Neural cell (in vitro differentiated cells): ENCODE measurements around the gene ZNF697. TPM values are rescaled to one million over a fixed set of nuclear protein-coding genes. Genes with fewer than 3 reads are reported as not detected.

Source experiments
- H2AFZ ChIP-seq: fragments of 200-600, 300-800 bp; sonication (generic), shearing (Covaris generic); 2 replicates; pipeline ENCODE4 v1.6.0; 2014; ENCODE audit warnings: low read depth, mild to moderate bottlenecking, antibody characterized with exemption, low read length, moderate library complexity
- H3F3A ChIP-seq: fragments of 200-600 bp; shearing (Covaris generic); 2 replicates; pipeline ENCODE4 v1.6.1; 2016; ENCODE audit warnings: mild to moderate bottlenecking, moderate library complexity, mixed read lengths, antibody characterized with exemption, low read length; ENCODE audit not compliant: insufficient read depth, poor library complexity, severe bottlenecking
- H3K27ac ChIP-seq: fragments of 200-600, 300-800 bp; sonication (generic), shearing (Covaris generic); 2 replicates; pipeline ENCODE4 v1.5.1; 2014; ENCODE audit warnings: mild to moderate bottlenecking, low read length, moderate library complexity
- H3K27me3 ChIP-seq: fragments of 300-800, 200-600 bp; sonication (generic), shearing (Covaris generic); 2 replicates; pipeline ENCODE4 v1.6.0; 2014; ENCODE audit warnings: mild to moderate bottlenecking, low read depth, low read length, moderate library complexity; ENCODE audit not compliant: insufficient read depth
- H3K36me3 ChIP-seq: fragments of 300-800, 200-600 bp; sonication (generic), shearing (Covaris generic); 2 replicates; pipeline ENCODE4 v1.5.1; 2014; ENCODE audit warnings: mild to moderate bottlenecking, antibody characterized with exemption, low read length, moderate library complexity; ENCODE audit not compliant: insufficient read depth
- H3K4me2 ChIP-seq: fragments of 300-800, 200-600 bp; sonication (generic), shearing (Covaris generic); 2 replicates; pipeline ENCODE4 v1.6.0; 2014; ENCODE audit warnings: mild to moderate bottlenecking, low read length
- H3K4me3 ChIP-seq: fragments of 300-800, 200-600 bp; sonication (generic), shearing (Covaris generic); 2 replicates; pipeline ENCODE4 v1.5.1; 2014; ENCODE audit warnings: mild to moderate bottlenecking, low read length, moderate library complexity
- H3K79me2 ChIP-seq: fragments of 200-600 bp; shearing (Covaris generic); replicated peaks from 2 replicates; pipeline ENCODE4 v1.6.0; 2014; ENCODE audit warnings: mild to moderate bottlenecking, low read length, moderate library complexity; ENCODE audit not compliant: insufficient read depth
- H3K9ac ChIP-seq: fragments of 300-800, 200-600 bp; sonication (generic), shearing (Covaris generic); 2 replicates; pipeline ENCODE4 v1.6.1; 2016; ENCODE audit warnings: mild to moderate bottlenecking, low read length, mixed read lengths
- H3K9me2 ChIP-seq: fragments of 200-600 bp; shearing (Covaris generic); 2 replicates; pipeline ENCODE4 v1.6.1; 2016; ENCODE audit warnings: mild to moderate bottlenecking, low read length, mixed read lengths; ENCODE audit not compliant: insufficient read depth
- H3K9me3 ChIP-seq: fragments of 200-600, 300-800 bp; sonication (generic), shearing (Covaris generic); 2 replicates; pipeline ENCODE4 v1.6.1; 2016; ENCODE audit warnings: mild to moderate bottlenecking, mixed run types, low read length, moderate library complexity, mixed read lengths
- H4K20me1 ChIP-seq: fragments of 200-600 bp; shearing (Covaris generic); 2 replicates; pipeline ENCODE4 v1.6.1; 2016; ENCODE audit warnings: mild to moderate bottlenecking, mixed run types; ENCODE audit not compliant: insufficient read depth
- CTCF ChIP-seq: fragments of 450-650 bp; IDR thresholded peaks from 2 replicates; pipeline ENCODE4 v1.5.1; 2014; ENCODE audit warnings: antibody characterized with exemption, mild to moderate bottlenecking, moderate library complexity; ENCODE audit not compliant: poor library complexity, severe bottlenecking
- EP300 ChIP-seq: fragments of 450-650 bp; conservative IDR thresholded peaks from 2 replicates; pipeline ENCODE4 v1.6.1; 2014; ENCODE audit warnings: antibody characterized with exemption, mild to moderate bottlenecking, moderate library complexity; ENCODE audit not compliant: poor library complexity, severe bottlenecking
- EZH2 ChIP-seq: fragments of 200-600, 300-800 bp; shearing (Covaris generic), sonication (generic); IDR thresholded peaks from 2 replicates; pipeline ENCODE4 v1.6.1; 2014; ENCODE audit warnings: antibody characterized with exemption, low read length, borderline replicate concordance, mild to moderate bottlenecking; ENCODE audit not compliant: insufficient read depth, poor library complexity, severe bottlenecking
- MXI1 ChIP-seq: fragments of 450-650 bp; conservative IDR thresholded peaks from 2 replicates; pipeline ENCODE4 v1.6.1; 2014; ENCODE audit warnings: antibody characterized with exemption, mild to moderate bottlenecking; ENCODE audit not compliant: poor library complexity, severe bottlenecking
- POLR2AphosphoS5 ChIP-seq: IDR thresholded peaks from 2 replicates; pipeline ENCODE4 v1.6.1; 2012
- RAD21 ChIP-seq: fragments of 450-650 bp; conservative IDR thresholded peaks from 2 replicates; pipeline ENCODE4 v1.6.1; 2014; ENCODE audit warnings: antibody characterized with exemption, mild to moderate bottlenecking, moderate library complexity
- REST ChIP-seq: IDR thresholded peaks from 2 replicates; pipeline ENCODE4 v1.6.1; 2012; ENCODE audit warnings: borderline replicate concordance
- SMC3 ChIP-seq: fragments of 450-650 bp; conservative IDR thresholded peaks from 2 replicates; pipeline ENCODE4 v1.6.1; 2014; ENCODE audit warnings: antibody characterized with exemption, mild to moderate bottlenecking, moderate library complexity; ENCODE audit not compliant: poor library complexity
- TAF1 ChIP-seq: IDR thresholded peaks from 2 replicates; pipeline ENCODE4 v1.6.1; 2012; ENCODE audit warnings: low read depth
- polyA plus RNA-seq: library from polyadenylated mRNA; depleted of rRNA; stranded (reverse); fragments of >200 nt; gene quantifications from 2 replicates; pipeline ENCODE4 v1.2.3, GENCODE V29; 2014

Gene ZNF697
- polyA plus RNA-seq, 1 donor from 2014 or later, result 61.8 TPM

- no peaks in the 10 kb centered on the region for H3K9me3 ChIP-seq
- H3K4me2 ChIP-seq, result no peak overlapping the region
- H3K9ac ChIP-seq, result no peak overlapping the region
- H3K36me3 ChIP-seq, result no peaks in the 10 kb centered on the region
- H2AFZ ChIP-seq, result no peak overlapping the region
- TF ChIP-seq CTCF (no peak), EZH2 (no peak), TAF1 (no peak), RAD21 (no peak), REST (no peak), POLR2AphosphoS5 (no peak), SMC3 (no peak), MXI1 (no peak), EP300 (no peak)
- no peaks in the 10 kb centered on the region for H3K27me3 ChIP-seq
- no peak overlapping the region for H3K4me3 ChIP-seq
- no peaks in the 10 kb centered on the region for H3F3A ChIP-seq
- H4K20me1 ChIP-seq, result no peaks in the 10 kb centered on the region
- no peaks in the 10 kb centered on the region for H3K9me2 ChIP-seq
- H3K79me2 ChIP-seq, result no peaks in the 10 kb centered on the region
- H3K27ac ChIP-seq, result no peak overlapping the region
Measured at GRCh38 chr1:119674835-119675289, 26.8 kb upstream of the ZNF697 start.

- Histone ChIP-seq H3K9ac (no peak overlapping the region), H3K79me2 (no peaks in the 10 kb centered on the region), H3K36me3 (no peaks in the 10 kb centered on the region), H3K9me3 (no peaks in the 10 kb centered on the region), H4K20me1 (no peaks in the 10 kb centered on the region), H3K9me2 (no peaks in the 10 kb centered on the region), H3K27me3 (no peaks in the 10 kb centered on the region), H3K4me2 (no peak overlapping the region), H3K27ac (no peak overlapping the region), H3K4me3 (no peak overlapping the region), H2AFZ (no peak overlapping the region), H3F3A (no peaks in the 10 kb centered on the region)
- no peak for TF ChIP-seq POLR2AphosphoS5
- TF ChIP-seq CTCF, result no peak
- TF ChIP-seq TAF1, result no peak
- TF ChIP-seq SMC3, result no peak
- TF ChIP-seq REST, result no peak
- no peak for TF ChIP-seq EZH2
- no peak for TF ChIP-seq RAD21
- TF ChIP-seq MXI1, result no peak
- no peak for TF ChIP-seq EP300
Measured at GRCh38 chr1:119674111-119674526, 26.1 kb upstream of the ZNF697 start.
